ENCODE measurements around the gene ARHGAP1.

The ARHGAP1 gene

DNA sequence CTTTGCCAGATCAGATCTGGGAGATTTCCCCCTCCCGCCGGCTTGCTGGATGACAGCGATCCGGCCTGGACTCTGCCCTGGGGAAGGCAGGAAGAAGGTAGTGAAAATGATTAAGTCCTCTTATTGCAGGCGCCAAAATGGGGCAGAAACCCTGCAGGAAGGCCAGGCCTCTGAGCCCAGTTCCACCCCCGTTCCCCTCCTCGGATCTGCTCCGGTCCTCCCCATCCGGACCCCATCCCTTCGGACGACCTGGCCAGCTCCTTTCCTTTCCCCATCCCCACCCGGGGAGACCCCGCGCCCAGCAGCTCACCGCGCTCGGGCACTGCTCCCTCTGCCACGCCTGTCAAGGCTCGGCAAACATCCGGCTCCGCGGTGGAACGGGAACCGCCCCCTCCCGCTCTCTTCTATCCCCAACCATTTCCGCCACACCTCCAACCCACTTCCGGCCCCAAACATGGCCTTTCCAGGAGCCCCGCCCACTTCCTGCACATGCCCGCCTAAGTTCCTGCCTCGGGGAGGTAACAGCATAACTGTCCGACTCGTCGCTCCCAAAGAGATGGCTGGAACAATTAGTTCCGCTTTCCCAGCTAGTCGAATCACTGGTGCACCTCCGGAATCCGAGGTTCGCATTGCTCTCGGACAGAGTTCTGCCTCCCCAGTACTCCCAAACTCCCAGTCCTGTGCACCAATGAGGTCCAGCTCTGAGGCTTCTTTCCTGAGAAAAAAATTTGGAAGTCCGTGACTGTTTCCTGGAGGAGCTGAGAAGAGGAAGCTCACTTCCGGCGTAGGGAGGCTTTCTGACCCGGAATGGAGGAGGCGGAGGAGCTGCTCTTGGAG lies at the start of gene ARHGAP1, which contains the start of gene ZNF408:
TSS of gene ARHGAP1 (minus strand) at position 379 of the 837 bp plus-strand sequence. CDS start 4,512 bp downstream, outside the sequence.
TSS of gene ZNF408 (plus strand) at position 791 of the 837 bp plus-strand sequence. CDS start at position 808, 17 bp downstream.
- peak; percentile 98 for DNase-seq (ENCODE audit: low read depth)

DNA sequence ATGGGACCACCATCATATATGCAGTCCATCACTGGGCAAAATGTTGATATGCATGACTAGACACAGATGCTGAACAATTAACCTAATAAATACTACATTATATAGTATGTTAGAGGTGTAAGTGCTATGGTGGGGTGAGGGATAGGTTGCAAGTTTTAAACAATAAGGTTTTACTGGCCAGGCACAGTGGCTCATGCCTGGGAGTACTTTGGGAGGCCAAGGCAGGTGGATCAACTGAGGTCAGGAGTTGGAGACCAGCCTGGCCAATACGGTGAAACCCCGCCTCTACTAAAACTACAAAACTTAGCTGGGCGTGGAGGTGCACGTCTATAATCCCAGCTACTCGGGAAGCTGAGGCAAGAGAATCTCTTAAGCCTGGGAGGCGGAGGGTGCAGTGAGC lies 46.7 kb upstream of the ARHGAP1 start:
- no peak for DNase-seq (ENCODE audit: low read depth)

DNA sequence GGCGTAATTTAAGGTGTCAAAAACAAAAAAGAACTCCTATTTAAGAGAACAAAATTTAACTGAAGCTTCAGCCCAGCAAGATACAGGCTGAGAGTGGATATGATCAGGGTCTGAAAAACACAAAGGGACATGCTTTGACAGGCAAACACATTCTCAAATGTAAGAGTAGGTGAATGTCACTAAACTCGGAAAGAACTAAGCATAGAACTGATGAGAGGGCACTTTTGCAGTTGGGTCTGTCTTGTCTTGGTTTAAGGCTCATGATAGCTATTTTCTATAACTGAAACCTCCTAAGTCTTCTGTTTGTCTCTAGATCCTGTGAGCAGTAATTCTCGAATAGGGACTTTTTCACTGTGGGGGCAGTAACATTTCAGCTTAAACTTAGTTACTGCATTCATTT lies 45.6 kb upstream of the ARHGAP1 start:
- no peak for DNase-seq (ENCODE audit: low read depth)

DNA sequence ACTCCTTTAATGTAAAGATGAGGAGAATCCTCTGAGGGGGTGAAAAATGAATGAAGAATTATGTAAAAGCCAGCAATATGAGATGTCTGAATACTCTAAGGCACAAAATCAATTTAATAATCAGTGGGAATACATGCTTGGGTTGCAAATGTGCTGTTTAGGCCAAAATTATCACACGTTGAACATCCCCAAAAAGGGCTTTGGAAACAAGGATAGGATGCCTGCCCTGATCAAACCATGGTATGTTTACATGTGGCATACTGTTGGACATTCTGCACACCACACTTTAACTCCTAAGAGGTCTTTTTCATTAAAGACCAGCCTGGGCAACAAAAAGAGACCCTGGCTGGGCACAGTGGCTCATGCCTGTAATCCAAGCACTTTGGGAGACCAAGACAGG lies 44.9 kb upstream of the ARHGAP1 start:
- no peak for DNase-seq (ENCODE audit: low read depth)

DNA sequence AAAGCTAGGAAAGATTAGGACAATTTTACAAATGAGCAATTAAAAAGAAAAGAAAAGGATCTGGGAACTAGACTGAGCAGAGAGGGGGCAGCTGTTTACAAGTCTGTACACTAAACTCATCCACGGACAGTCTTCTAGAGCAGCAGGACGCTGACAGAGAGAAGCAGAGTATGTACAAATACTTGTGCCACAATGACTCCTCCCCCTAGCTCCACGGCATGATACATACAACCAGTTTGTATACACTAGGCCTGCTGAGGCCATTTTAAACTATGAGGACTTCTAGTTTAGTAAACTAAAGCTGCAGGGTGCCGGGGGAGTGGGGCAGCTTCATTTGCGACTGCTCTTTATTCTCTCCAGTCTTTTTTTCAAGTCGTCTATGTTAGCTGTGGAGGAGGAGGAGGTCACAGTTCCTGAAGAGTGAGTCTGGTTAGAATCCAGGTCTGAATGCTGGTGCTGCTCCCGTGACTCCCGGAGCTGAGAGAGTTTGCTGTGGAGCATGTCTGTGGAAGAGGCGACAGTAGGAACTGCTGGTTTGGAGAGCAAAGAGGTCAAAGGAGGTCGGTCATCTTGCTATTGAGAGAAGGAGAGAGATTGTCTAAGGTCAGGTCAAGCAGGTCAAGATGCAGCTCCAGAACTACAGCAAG lies 43.4 kb upstream of the ARHGAP1 start:
- no peak for DNase-seq (ENCODE audit: low read depth)

DNA sequence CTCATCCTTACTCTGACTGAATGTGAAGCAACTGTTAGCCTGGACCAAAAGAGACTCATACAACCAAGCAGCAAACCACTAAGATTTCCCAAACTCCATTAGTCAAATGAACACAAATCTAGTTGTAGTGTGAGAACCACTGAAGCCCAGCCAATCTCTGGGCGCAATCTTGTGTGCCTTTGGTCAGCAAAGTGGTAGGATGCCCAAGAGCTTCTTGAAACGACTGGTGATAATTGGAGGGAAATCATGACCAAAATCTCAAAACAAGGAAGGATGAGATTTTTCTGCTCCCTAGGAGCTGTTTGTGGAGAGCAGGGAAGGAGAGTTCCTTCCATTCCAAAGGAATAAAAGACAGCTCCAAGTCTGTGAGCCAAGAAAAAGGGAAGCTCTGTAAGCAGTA lies 42.6 kb upstream of the ARHGAP1 start:
- DNase-seq (ENCODE audit: low read depth), result no peak

DNA sequence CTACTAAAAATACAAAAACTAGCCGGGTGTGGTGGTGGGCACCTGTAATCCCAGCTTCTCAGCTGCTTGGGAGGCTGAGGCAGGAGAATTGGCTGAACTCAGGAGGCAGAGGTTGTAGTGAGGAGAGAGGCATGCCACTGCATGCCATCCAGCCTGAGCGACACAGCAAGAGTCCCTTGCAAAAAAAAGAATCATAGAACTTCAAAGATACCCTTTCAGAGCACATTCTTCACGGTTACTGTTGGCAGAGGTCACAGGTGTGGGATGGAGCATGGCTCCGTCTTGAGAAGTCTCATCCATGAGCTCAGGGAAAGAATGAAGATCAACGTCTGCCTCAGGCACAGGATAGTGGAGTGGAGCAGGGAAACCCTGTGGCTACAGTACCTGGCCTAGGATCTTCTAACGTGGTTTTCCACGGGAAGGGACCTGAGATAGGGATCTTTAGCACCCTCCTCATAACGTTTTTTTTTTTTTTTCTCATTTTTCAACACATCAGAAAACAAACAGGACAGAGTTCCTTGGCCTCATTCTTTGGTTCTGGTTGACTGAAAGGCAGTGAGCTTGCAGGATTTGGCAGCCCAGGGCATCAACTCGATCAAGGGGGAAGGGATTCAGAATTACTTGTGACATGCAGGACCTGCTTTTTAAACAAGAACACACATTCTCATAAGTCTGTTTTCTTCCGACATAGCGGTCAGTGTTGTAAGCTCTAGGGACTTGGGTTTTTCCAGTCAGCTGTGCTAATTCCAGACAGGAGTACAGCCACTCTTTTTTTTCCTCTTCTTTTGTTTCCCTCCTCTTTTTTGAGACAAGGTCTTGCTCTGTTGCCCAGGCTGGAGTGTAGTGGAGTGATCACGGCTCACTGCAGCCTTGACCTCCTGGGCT lies 41.4 kb upstream of the ARHGAP1 start:
- DNase-seq (ENCODE audit: low read depth), result no peak

DNA sequence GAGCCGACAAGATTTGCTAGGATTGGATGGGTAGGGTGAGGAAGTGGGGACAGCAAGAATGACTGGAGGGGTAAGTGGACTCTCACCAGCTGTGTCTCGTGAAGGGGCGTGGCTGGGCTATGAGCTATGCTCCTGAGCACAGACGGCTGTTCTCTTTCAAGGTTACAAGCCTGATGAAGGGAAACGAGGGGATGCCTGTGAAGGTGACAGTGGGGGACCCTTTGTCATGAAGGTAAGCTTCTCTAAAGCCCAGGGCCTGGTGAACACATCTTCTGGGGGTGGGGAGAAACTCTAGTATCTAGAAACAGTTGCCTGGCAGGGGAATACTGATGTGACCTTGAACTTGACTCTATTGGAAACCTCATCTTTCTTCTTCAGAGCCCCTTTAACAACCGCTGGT lies 38.5 kb upstream of the ARHGAP1 start:
- DNase-seq (ENCODE audit: low read depth), result no peak

DNA sequence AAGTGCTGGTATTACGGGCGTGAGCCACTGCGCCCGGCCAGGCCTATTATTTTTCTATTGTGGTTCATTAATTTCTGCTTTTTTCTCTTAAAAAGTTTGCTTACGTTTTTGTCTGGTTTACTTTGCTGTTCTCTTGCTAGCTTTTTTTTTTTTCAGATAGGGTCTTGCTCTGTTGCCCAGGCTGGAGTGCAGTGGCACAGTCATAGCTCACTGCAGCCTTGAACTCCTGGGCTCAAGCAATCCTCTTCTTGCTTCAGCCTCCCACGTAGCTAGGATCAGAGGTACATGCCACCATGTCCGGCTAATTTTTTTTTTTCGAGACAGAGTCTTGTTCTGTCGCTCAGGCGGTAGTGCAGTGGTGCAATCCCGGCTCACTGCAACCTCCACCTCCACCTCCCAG lies 37.3 kb upstream of the ARHGAP1 start:
- DNase-seq (ENCODE audit: low read depth), result no peak

DNA sequence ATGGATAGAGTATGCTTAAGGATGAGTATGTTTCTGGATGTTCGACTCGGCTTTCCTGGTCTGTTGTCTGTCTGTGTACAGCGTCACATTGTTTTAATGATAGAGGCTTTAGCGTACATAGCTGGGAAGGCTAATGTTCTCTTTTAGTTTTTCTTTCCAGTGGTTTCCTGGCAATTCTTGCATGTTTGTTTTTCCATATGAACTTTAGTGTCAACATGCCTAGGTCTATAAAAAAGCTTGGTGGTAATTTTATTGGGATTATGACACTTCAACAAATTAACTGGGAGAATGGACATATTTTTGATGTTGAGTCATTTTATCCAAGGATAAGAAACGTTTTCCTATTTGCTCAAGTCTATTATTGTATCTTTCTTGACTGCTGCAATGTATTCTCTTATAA lies 36.2 kb upstream of the ARHGAP1 start:
- peak; percentile 24 for DNase-seq (ENCODE audit: low read depth)

DNA sequence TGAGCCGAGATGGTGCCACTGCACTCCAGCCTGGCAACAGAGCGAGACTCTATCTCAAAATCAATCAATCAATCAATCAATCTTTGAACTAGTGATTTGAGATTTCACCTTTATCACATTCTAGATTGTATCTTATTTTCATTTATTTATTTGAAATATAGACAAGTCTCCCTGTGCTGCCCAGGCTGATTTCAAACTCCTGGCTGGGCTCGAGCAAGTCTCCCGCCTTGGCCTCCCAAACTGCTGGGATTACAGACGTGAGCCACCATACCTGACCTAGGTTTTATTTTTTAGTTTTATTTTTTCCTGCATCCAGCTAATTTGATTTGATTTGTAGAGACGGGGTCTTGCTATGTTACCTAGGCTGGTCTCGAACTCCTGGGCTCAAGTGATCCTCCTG lies 35.7 kb upstream of the ARHGAP1 start:
- no peak for DNase-seq (ENCODE audit: low read depth)

DNA sequence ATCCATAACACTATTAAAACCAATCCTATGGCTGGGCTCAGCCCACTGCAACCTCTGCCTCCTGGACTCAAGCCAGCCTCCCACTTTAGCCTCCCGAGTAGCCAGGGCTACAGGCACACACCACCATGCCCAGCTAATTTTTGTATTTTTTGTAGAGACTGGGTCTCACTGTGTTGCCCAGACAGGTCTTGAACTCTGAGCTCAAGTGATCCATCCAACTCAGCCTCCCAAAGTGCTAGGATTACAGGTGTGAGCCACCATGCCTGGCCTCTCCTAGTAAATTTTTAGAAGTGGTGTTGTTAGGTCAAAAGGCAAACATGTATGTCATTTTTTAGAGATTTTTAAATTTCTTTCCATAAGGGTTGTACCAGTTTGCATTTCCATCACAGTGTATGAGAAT lies 32.8 kb upstream of the ARHGAP1 start:
- DNase-seq (ENCODE audit: low read depth), result no peak

DNA sequence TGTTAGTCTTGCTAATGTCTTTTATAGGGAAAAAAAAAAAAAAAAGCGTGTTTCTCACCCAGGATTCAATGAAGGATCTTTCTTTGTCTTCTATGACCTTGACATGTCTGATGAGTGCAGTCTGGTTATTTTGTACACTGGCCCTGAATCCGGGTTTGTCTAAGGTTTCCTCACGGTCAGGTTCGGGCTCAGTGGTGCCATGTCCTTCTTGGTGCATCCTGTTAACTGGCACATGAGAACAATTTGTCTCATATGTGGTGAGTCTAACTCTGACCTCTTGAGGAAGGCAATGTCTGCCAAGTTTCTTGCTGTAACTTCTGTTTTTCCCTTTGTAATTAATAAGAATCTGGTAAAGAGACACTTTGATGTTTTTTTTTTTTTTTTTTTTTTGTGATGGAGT lies 31.1 kb upstream of the ARHGAP1 start:
- DNase-seq (ENCODE audit: low read depth), result no peak

DNA sequence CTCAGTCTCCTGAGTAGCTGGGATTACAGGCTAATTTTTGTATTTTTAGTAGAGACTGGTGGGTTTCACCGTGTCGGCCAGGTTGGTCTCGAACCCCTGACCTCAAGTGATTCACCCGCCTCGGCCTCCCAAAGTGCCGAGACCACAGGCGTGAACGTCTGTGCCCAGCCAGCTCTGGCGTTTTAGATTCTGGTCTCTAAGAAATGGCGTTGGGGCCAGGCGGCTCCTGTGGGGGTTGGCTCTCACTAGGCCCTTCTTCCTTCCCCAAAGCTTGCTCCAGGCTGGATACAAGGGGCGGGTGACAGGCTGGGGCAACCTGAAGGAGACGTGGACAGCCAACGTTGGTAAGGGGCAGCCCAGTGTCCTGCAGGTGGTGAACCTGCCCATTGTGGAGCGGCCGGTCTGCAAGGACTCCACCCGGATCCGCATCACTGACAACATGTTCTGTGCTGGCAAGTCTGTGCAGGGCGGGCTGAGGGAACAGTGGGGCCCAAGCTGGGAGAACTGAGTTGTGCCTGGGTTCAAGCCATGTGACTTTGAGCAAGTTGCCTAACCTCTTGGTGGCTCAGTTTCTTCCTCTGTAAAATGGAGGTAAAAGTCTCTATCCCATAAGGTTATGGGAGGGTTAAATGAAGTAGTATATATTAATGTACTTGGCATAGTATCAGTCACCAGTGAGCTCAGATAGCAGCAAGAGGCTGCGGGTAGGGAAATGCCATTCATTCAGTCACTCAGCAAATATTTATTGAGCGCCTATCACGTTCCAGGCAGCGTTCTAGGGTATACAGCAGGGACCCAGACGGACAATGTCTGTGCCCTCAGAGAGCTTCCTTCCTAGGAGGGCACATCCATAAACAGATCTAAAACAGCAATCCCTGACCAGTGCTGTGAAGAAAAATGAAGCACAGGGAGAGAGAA lies 28.9 kb upstream of the ARHGAP1 start:
- DNase-seq (ENCODE audit: low read depth), result no peak

DNA sequence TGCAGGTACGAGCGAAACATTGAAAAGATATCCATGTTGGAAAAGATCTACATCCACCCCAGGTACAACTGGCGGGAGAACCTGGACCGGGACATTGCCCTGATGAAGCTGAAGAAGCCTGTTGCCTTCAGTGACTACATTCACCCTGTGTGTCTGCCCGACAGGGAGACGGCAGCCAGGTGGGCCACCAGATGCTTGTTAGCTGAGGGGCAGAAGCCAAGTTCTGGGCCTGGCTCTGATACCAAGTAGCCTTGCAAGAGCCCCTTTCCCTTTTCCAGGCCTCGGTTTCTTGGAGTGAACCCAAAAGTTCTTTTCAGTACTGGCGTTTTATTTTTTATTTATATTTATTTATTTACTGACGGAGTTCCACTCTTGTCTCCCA lies 28.2 kb upstream of the ARHGAP1 start:
- DNase-seq (ENCODE audit: low read depth), result no peak

DNA sequence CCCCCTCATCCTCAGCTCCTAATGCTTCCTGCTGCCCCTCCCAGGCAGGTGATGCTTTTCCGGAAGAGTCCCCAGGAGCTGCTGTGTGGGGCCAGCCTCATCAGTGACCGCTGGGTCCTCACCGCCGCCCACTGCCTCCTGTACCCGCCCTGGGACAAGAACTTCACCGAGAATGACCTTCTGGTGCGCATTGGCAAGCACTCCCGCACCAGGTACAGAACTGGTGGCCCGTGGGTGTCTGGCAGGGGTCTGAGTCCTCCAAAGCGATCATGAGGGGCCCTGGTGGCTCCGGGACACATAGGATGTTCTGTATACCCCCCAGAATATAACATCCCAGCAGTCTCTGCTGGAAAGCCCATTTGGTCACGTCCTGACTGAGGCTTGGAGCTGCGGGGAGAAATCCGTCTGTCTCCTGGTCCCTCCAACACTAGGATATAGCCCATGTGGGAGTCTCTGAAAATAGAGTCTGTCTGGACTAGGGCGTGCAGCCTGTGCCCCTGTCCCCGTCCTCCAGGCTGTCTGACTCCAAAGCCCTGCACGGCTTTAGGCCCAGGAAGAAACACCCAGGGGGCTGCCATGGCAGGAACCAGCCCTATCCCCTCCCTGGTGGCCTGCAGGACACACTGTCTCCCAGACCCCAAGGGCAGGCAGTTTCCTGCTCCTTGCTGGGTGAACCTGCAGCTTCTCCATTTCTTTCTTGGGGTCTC lies 27.7 kb upstream of the ARHGAP1 start:
- DNase-seq (ENCODE audit: low read depth), result no peak

DNA sequence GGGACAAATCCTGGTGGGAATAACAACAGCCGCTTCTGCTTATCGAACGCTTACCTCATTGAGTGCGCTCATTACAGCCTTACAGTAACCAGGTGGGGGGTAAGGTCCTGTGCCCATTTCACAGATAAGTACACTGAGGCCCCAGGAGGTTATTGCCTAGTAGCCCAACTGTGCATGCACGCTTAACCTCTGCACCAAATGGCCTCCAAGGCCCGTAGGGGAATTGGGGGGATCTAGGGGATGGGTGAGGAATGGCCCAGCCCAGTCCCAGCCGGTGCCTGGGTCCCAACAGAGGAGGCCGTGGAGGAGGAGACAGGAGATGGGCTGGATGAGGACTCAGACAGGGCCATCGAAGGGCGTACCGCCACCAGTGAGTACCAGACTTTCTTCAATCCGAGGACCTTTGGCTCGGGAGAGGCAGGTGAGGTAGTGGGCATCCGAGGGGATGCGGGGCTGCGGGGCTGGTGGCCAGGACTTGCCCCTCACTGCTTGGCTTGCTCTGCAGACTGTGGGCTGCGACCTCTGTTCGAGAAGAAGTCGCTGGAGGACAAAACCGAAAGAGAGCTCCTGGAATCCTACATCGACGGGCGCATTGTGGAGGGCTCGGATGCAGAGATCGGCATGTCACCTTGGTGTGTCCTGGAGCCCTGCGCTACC lies 25.9 kb upstream of the ARHGAP1 start:
- no peak for DNase-seq (ENCODE audit: low read depth)

DNA sequence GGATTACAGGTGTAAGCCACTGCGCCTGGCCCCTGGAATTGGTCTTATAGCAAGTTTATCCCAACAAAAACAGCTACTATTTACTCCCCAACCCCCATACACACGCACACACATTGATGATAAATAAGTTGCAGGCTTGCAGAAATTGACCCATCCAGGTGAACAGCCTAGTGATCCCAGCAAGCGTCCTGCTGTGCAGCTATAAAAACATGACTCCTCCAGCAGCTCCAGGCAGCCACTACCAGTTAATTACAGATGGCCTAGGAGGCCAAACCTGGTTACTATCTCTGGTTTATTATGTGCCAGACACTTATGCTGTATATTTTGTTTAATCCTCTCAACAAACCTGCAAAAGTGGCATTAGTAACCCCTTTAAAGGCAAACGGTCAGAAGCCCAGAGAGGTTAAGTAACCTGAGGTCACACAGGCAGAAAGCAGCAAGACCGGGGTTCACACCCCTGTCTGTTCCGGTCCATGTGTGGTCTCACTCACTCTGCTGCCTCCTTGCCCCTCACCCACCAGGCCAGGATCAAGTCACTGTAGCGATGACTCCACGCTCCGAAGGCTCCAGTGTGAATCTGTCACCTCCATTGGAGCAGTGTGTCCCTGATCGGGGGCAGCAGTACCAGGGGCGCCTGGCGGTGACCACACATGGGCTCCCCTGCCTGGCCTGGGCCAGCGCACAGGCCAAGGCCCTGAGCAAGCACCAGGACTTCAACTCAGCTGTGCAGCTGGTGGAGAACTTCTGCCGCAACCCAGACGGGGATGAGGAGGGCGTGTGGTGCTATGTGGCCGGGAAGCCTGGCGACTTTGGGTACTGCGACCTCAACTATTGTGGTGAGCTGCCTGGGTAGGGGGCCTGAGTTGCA lies 25.2 kb upstream of the ARHGAP1 start:
- DNase-seq (ENCODE audit: low read depth), result no peak

DNA sequence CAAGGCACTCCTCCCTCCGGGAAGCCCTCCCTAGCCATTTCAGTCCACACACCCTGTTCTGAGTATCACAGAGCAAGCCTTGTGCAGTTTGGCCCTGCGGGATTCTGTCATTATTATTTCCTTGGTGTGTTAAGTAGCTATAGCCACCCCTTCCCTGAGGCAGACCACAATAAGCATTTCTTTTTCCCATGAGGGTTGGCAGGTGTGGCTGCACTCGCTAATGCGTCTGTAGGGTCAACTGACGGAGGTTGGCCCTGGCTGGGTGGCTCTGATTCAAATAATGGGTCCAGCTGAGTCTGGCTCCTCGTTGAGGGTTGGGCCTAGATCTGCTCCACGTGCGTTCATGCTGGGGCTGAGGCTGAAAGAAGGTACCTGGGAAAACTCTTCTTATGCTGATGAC lies 23.7 kb upstream of the ARHGAP1 start:
- DNase-seq (ENCODE audit: low read depth), result no peak

DNA sequence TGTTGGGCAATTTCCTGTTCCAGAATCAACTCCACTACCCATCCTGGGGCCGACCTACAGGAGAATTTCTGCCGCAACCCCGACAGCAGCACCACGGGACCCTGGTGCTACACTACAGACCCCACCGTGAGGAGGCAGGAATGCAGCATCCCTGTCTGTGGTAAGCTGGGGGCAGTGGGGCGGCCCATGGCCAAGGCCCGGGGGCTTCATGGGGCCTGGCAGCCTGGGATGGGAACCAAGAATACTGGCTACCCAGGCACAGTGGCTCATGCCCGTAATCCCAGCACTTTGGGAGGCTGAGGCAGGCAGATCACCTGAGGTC lies 22.9 kb upstream of the ARHGAP1 start:
- DNase-seq (ENCODE audit: low read depth), result no peak
